ENCODE data around the gene ALKBH3.

ALKBH3 gene

GRCh38 chr11:43959321-43959995 is 78.8 kb downstream of the ALKBH3 start:
- DNase-seq (ENCODE audit: low spot score): no peak
- TF ChIP-seq, protein P1, sequence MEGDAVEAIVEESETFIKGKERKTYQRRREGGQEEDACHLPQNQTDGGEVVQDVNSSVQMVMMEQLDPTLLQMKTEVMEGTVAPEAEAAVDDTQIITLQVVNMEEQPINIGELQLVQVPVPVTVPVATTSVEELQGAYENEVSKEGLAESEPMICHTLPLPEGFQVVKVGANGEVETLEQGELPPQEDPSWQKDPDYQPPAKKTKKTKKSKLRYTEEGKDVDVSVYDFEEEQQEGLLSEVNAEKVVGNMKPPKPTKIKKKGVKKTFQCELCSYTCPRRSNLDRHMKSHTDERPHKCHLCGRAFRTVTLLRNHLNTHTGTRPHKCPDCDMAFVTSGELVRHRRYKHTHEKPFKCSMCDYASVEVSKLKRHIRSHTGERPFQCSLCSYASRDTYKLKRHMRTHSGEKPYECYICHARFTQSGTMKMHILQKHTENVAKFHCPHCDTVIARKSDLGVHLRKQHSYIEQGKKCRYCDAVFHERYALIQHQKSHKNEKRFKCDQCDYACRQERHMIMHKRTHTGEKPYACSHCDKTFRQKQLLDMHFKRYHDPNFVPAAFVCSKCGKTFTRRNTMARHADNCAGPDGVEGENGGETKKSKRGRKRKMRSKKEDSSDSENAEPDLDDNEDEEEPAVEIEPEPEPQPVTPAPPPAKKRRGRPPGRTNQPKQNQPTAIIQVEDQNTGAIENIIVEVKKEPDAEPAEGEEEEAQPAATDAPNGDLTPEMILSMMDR (IDR thresholded peaks at IDR 0.05; ENCODE audit: borderline replicate concordance, control extremely low read depth, extremely low read depth, insufficient read depth, missing control alignments): no peak
- in situ Hi-C loops (cut with MboI; ENCODE audit: low sequenced_read_pairs, unreplicated experiment): no loop called here

- in situ Hi-C loops (cut with MboI; ENCODE audit: low sequenced_read_pairs, unreplicated experiment): no loop called here
- DNase-seq (ENCODE audit: low spot score): no peak
- TF ChIP-seq, protein P1 (IDR thresholded peaks at IDR 0.05; ENCODE audit: borderline replicate concordance, control extremely low read depth, extremely low read depth, insufficient read depth, missing control alignments): no peak
These were observed 82.0 kb downstream of the ALKBH3 start for GRCh38 chr11:43962383-43963278.

DNA sequence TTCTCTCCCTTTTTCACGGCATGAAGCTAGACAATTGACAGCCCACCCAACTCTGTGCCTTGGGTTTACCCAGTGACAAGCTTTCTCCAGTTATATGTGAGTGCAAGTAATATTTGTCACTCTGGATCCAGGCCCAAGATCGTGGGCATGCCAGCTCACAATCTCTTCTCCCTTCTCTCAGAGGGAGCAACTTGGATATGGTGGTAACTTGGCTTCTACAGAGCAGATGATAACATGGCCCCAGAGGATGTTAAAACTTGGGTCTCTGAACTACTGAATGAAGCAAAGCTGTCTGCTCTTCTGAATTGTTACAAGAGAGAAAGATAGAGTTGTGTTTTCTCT is 82.6 kb downstream of the ALKBH3 start:
- TF ChIP-seq, protein P1 (IDR thresholded peaks at IDR 0.05; ENCODE audit: borderline replicate concordance, control extremely low read depth, extremely low read depth, insufficient read depth, missing control alignments): no peak
- in situ Hi-C loops (cut with MboI; ENCODE audit: low sequenced_read_pairs, unreplicated experiment): no loop called here

DNA sequence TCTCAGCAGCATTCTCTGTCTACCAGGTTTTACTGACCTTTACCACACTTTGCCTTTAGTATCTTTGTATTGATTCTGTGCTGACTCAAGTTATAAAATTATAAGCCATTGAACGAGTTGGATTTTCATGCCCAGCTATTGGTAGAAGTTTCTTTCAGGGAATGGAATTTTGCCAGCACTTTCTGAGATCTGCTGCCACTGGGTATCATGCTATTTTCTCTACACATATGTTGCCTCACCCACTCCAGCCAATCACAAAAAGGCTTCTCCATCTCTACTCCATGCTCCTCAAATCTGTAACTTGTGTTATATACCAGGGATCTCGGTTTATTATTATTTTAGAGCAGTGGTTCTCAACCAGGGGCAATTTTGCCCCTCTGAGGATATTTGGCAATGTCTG is 87.0 kb downstream of the ALKBH3 start:
- TF ChIP-seq, protein P1 (IDR thresholded peaks at IDR 0.05; ENCODE audit: borderline replicate concordance, control extremely low read depth, extremely low read depth, insufficient read depth, missing control alignments): no peak
- in situ Hi-C loops (cut with MboI; ENCODE audit: low sequenced_read_pairs, unreplicated experiment): no loop called here
- no peak for DNase-seq (ENCODE audit: low spot score)

More for the DNA sequence above, 82.6 kb downstream of the ALKBH3 start:
- no peak for DNase-seq (ENCODE audit: low spot score)

DNA sequence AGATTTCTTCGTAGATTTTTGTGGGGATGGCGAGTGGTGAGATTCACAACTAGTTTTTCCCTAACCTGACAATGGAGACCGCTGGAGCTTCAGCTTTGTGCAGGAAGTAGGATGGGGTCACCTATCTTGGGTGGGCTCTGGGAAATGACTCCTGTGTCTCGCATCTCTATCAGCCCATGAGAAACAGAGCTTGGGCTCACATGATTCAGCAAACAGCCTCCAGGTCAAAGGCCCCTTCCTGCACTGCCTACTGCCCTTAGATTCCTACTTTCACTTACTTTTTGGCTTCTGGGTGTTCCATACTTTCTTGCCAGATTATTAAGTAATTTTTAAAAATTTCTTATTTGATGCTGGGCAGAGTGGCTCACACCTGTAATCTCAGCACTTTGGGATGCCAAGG is 88.1 kb downstream of the ALKBH3 start:
- TF ChIP-seq, protein P1 (IDR thresholded peaks at IDR 0.05; ENCODE audit: borderline replicate concordance, control extremely low read depth, extremely low read depth, insufficient read depth, missing control alignments): no peak
- in situ Hi-C loops (cut with MboI; ENCODE audit: low sequenced_read_pairs, unreplicated experiment): no loop called here
- DNase-seq (ENCODE audit: low spot score): no peak

GRCh38 chr11:43969543-43969942 is 88.9 kb downstream of the ALKBH3 start:
- TF ChIP-seq, protein P1 (IDR thresholded peaks at IDR 0.05; ENCODE audit: borderline replicate concordance, control extremely low read depth, extremely low read depth, insufficient read depth, missing control alignments): no peak
- DNase-seq (ENCODE audit: low spot score): no peak
- in situ Hi-C loops (cut with MboI; ENCODE audit: low sequenced_read_pairs, unreplicated experiment): no loop called here
